HepG2 (cell line): ENCODE results near the gene TSG101. TPM values are rescaled to one million over a fixed set of nuclear protein-coding genes. Genes with fewer than 3 reads are reported as not detected.
A peak's percentile ranks its signal among the peaks of the same experiment; 100 is the strongest.

Experiments used
- ATAC-seq: fragments of 200-7000 bp; cut with Tn5 transposase; 3 replicates; pipeline ENCODE4 v1.9.1; 2020; ENCODE audit warnings: mild to moderate bottlenecking, moderate library complexity
- BruUV-seq: library from RNA; stranded (reverse); fragments of 400-500 nt; replicated peaks from 2 replicates; lab custom pipeline; 2021; lab: Mats Ljungman, UMichigan
- CTCF ChIA-PET: fragments of 300-600 bp; formaldehyde crosslinking; extraction: SDS; loops from one replicate; lab custom pipeline; 2021; ENCODE audit warnings: low total read pairs, inconsistent platforms, low intra/inter-chr PET ratio; lab: Yijun Ruan, JAX
- POLR2A ChIA-PET: fragments of 350-600 bp; sonication (Branson Sonifier 250); formaldehyde crosslinking; loops from one replicate; lab custom pipeline; 2020; ENCODE audit warnings: antibody characterized with exemption, inconsistent platforms; lab: Yijun Ruan, JAX
- DNase-seq: peaks from one replicate; pipeline ENCODE4 v3.0.0-alpha.2; 2015; ENCODE audit warnings: low spot score
- FAIRE-seq: peaks from 3 replicates; lab custom pipeline; 2011; peaks lifted over from hg19 to GRCh38; lab: Jason Lieb, UNC
- H2AFZ ChIP-seq: one replicate; pipeline ENCODE4 v1.6.1; 2011; ENCODE audit warnings: low read length, inconsistent platforms
- H3K27ac ChIP-seq: fragments of 300-600 bp; 3 replicates; pipeline ENCODE4 v1.8.0; 2011; ENCODE audit warnings: mixed run types, mild to moderate bottlenecking, mixed read lengths, low read length, inconsistent platforms; ENCODE audit not compliant: insufficient read depth; ENCODE audit errors: extremely low read length
- H3K27me3 ChIP-seq, 2 experiments: fragments of 200-600 bp in 1 of 2; 2 replicates in 1 of 2; 3 replicates in 1 of 2; pipeline versions ENCODE4 v1.6.0 to v1.8.0; 2011; ENCODE audit warnings: low read length in 2 of 2, mild to moderate bottlenecking in 2 of 2, moderate library complexity in 2 of 2, inconsistent platforms in 1 of 2; ENCODE audit not compliant: insufficient read depth in 2 of 2, control insufficient read depth in 1 of 2
- H3K36me3 ChIP-seq, 2 experiments: fragments of 200-600 bp in 1 of 2; replicated peaks in 1 of 2; 2 replicates in 1 of 2; 3 replicates in 1 of 2; pipeline versions ENCODE4 v1.5.1 to v1.8.0; 2011; ENCODE audit warnings: low read length in 2 of 2, inconsistent platforms in 1 of 2; ENCODE audit not compliant: insufficient read depth in 2 of 2, control insufficient read depth in 1 of 2
- H3K4me1 ChIP-seq: 2 replicates; pipeline ENCODE4 v1.5.1; 2012; ENCODE audit warnings: low read length, inconsistent platforms; ENCODE audit not compliant: insufficient read depth
- H3K4me2 ChIP-seq: 2 replicates; pipeline ENCODE4 v1.6.0; 2011; ENCODE audit warnings: low read depth, low read length, inconsistent platforms
- H3K4me3 ChIP-seq, 3 experiments: fragments of 200-600 bp in 1 of 3; sonication (generic), shearing (Covaris generic) in 1 of 3; replicated peaks in 1 of 3; 2 replicates each; pipeline ENCODE4 v1.5.1; 2011 to 2016; ENCODE audit warnings: low read length in 3 of 3, inconsistent platforms in 2 of 3, low read depth in 2 of 3, mild to moderate bottlenecking in 2 of 3, control low read depth in 1 of 3, mixed read lengths in 1 of 3; ENCODE audit not compliant: insufficient read depth in 1 of 3
- H3K79me2 ChIP-seq: one replicate; pipeline ENCODE4 v1.6.1; 2011; ENCODE audit warnings: low read length, inconsistent platforms; ENCODE audit not compliant: insufficient read depth
- H3K9ac ChIP-seq: 2 replicates; pipeline ENCODE4 v1.6.0; 2011; ENCODE audit warnings: mild to moderate bottlenecking, low read depth, low read length, inconsistent platforms; ENCODE audit not compliant: insufficient read depth
- H3K9me3 ChIP-seq: 2 replicates; pipeline ENCODE4 v1.5.1; 2012; ENCODE audit warnings: mild to moderate bottlenecking, low read length
- H4K20me1 ChIP-seq: 2 replicates; pipeline ENCODE4 v1.6.0; 2011; ENCODE audit warnings: inconsistent platforms, mild to moderate bottlenecking, low read length, moderate library complexity; ENCODE audit not compliant: insufficient read depth
- BHLHE40 ChIP-seq: IDR thresholded peaks from 2 replicates; pipeline ENCODE4 v1.6.1; 2011; ENCODE audit warnings: low read length, improper control_type of control experiment
- CSRNP1 ChIP-seq: sonication (generic); formaldehyde crosslinking; IDR thresholded peaks from 2 replicates; pipeline ENCODE4 v1.8.1; 2023; ENCODE audit warnings: mild to moderate bottlenecking, missing genetic modification reagents
- FIP1L1 ChIP-seq: fragments of 200-400 bp; formaldehyde crosslinking; IDR thresholded peaks from 2 replicates; pipeline ENCODE4 v1.6.1; 2018; ENCODE audit warnings: low read depth, mild to moderate bottlenecking, low read length, moderate library complexity, borderline replicate concordance; ENCODE audit not compliant: insufficient read depth
- FOSL2 ChIP-seq: sonication (generic); formaldehyde crosslinking; IDR thresholded peaks from 2 replicates; pipeline ENCODE4 v1.4.0; 2020; ENCODE audit warnings: missing genetic modification reagents
- IRX3 ChIP-seq: sonication (generic); formaldehyde crosslinking; IDR thresholded peaks from 2 replicates; pipeline ENCODE4 v1.8.1; 2023; ENCODE audit warnings: mild to moderate bottlenecking, low read depth, missing genetic modification reagents, borderline replicate concordance
- SOX13 ChIP-seq, 3 experiments: fragments of 450-650 bp in 1 of 3; sonication (generic) in 1 of 3; formaldehyde crosslinking in 1 of 3; IDR thresholded peaks in 2 of 3; conservative IDR thresholded peaks in 1 of 3; 2 replicates each; pipeline versions ENCODE4 v1.5.0 to v1.6.1; 2016 to 2020; ENCODE audit warnings: antibody characterized with exemption in 1 of 3, mild to moderate bottlenecking in 1 of 3, missing compliant biosample characterization in 1 of 3, missing genetic modification reagents in 1 of 3, moderate library complexity in 1 of 3
- ZNF605 ChIP-seq: sonication (generic); formaldehyde crosslinking; IDR thresholded peaks from 2 replicates; pipeline ENCODE4 v1.8.0; 2022; ENCODE audit warnings: mild to moderate bottlenecking, missing genetic modification reagents
- WGBS: methylation state at CpG from one replicate; pipeline ENCODE4 v1.1.6; 2017; ENCODE audit warnings: low lambda C conversion rate; 5-methylcytosine and 5-hydroxymethylcytosine counted together
- in situ Hi-C: cut with HindIII; loops from 2 replicates; pipeline ENCODE4 v1.10.0; 2017; ENCODE audit warnings: low pct_unique_long_range_greater_than_20kb; ENCODE audit not compliant: extremely low pct_ligation_motif_present
- intact Hi-C: fragments of 100-400 bp; cut with micrococcal nuclease; formaldehyde crosslinking; loops from one replicate; pipeline ENCODE4 v1.10.0; 2022; ENCODE audit not compliant: unreplicated experiment
- polyA plus RNA-seq, 8 experiments: library from polyadenylated mRNA; depleted of rRNA in 3 of 8; stranded (reverse) in 7 of 8; unstranded in 1 of 8; fragments of >200 nt; fragmentation: Illumina TruSeq in 4 of 8; extraction: Trizol in 4 of 8; gene quantifications; 2 replicates each; pipeline versions ENCODE4 v1.2.1 to v1.2.3, GENCODE V29; 2011 to 2016; ENCODE audit warnings: low read depth in 4 of 8, missing spikeins in 1 of 8, mixed read lengths in 1 of 8; ENCODE audit not compliant: insufficient read depth in 1 of 8
- total RNA-seq, 5 experiments: library from RNA; depleted of rRNA; stranded (reverse); fragments of >200 nt; fragmentation: Illumina TruSeq; extraction: Trizol; gene quantifications; 2 replicates each; pipeline ENCODE4 v1.2.3, GENCODE V29; 2016; ENCODE audit warnings: low read depth in 1 of 5
- TF ChIP-seq, protein P1 (sequence below): sonication (generic); formaldehyde crosslinking; IDR thresholded peaks from 2 replicates; pipeline ENCODE4 v1.4.0; 2020; ENCODE audit warnings: missing genetic modification reagents

TSG101 gene
- total and polyA plus RNA-seq, 2 of the 13 experiments (the other 11 are each of a cell fraction or from before 2014, with no cell fraction given) = 69.3 to 206 TPM

GRCh38 chr11:18457450-18457849 is 69.3 kb downstream of the TSG101 start:
- WGBS = 0% methylated on average over 3 of the region's 3 CpGs
- in situ Hi-C loops (no loop called here), intact Hi-C loops (no loop called here)
- Histone ChIP-seq H3K9ac (no peak overlapping the region), H3K4me2 (no peak overlapping the region), H3K4me1 (no peaks in the 10 kb centered on the region), H4K20me1 (no peaks in the 10 kb centered on the region), H3K79me2 (no peaks in the 10 kb centered on the region), H3K36me3 (no peaks in the 10 kb centered on the region), H3K4me3 (no peak overlapping the region), H3K27ac (no peak overlapping the region), H3K27me3 (no peaks in the 10 kb centered on the region), H2AFZ (no peak overlapping the region), H3K9me3 (no peaks in the 10 kb centered on the region)
- POLR2A ChIA-PET = no interaction called here
- FAIRE-seq (no peak), ATAC-seq (no peak), DNase-seq (peak; percentile 15)
- CTCF ChIA-PET = no interaction called here
- TF ChIP-seq BHLHE40 (peak; percentile 62), IRX3 (CRISPR knock-in tag) (no peak), ZNF605 (CRISPR knock-in tag) (no peak), CSRNP1 (CRISPR knock-in tag) (no peak), FOSL2 (CRISPR knock-in tag) (peak; percentile 45), FIP1L1 (no peak), SOX13 (IDR thresholded peaks at IDR 0.05) (no peak), SOX13 (CRISPR knock-in tag; conservative IDR thresholded peaks at IDR 0.05 in 1 of 2, IDR thresholded peaks at IDR 0.05 in 1 of 2) (peak in 1 of 2 experiments; percentile 44; a peak in 1 of 4 replicates)
- TF ChIP-seq, protein P1, sequence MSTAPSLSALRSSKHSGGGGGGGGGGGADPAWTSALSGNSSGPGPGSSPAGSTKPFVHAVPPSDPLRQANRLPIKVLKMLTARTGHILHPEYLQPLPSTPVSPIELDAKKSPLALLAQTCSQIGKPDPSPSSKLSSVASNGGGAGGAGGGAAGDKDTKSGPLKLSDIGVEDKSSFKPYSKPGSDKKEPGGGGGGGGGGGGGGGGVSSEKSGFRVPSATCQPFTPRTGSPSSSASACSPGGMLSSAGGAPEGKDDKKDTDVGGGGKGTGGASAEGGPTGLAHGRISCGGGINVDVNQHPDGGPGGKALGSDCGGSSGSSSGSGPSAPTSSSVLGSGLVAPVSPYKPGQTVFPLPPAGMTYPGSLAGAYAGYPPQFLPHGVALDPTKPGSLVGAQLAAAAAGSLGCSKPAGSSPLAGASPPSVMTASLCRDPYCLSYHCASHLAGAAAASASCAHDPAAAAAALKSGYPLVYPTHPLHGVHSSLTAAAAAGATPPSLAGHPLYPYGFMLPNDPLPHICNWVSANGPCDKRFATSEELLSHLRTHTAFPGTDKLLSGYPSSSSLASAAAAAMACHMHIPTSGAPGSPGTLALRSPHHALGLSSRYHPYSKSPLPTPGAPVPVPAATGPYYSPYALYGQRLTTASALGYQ (CRISPR knock-in tag) = no peak
- BruUV-seq = no TSS peak
